ENCODE measurements around the gene DNAH8.
A peak's percentile ranks its signal among the peaks of the same experiment; 100 is the strongest.

DNAH8 gene

DNA sequence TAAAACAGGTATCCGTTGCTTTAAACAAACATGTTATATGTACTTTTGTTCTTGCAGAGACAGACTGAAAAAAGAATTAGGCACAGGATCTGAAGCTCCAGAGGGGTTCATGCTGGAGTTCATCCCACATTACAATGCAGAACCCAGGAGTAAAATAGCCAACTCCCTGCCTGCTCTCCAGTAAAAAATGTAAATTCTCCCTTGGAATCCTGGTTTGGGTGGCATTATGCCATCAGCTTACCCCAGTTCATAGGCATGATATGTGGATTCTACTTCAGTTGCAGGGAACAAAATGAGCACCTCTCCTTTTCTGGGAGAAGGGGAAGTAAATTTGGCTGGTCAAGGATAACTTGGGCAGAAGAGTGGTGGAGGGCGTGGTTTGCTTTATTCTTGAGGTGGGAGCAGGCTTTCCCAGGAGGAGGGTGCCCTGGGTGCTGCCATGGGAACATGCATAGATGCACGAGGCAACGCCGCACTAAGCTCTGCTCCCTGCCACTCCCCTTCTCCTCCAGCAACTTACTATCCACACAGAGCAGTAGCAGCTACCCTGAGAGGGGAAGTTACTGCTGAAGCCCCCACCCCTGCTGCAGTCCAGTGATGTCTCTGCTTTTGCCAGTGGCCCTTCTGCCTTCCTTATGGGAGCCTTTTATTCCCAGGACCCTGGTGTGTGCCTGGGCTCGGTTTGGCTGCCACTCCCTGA lies 261.8 kb downstream of the DNAH8 start:
- no peak for DNase-seq

DNA sequence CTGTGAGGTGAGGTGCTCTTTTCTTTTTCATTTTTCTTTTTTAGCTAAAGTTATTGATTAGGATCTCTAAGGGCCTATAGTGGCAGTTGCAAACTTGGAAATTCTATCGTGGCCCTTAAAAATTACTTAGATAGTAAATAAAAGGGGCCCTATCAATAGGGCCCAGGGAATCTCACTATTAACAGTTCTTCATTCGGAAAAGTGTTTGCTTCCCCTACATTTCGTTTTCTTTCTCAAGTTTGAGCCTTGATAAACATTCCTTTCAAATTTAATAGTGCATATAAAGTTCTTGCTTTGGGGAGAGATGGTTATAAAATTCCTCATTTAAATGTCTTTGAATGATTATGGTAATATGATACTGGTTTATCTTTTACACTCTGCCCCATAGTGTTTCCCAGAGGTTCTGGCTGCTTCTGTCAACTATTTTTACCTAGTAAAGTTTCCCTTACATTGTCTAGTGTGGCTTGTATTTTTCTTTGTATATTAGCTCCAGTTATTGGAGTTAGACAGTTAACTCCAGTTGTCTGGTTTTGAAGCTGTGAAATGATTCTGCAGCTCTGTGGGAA lies 263.1 kb downstream of the DNAH8 start:
- no peak for DNase-seq

DNA sequence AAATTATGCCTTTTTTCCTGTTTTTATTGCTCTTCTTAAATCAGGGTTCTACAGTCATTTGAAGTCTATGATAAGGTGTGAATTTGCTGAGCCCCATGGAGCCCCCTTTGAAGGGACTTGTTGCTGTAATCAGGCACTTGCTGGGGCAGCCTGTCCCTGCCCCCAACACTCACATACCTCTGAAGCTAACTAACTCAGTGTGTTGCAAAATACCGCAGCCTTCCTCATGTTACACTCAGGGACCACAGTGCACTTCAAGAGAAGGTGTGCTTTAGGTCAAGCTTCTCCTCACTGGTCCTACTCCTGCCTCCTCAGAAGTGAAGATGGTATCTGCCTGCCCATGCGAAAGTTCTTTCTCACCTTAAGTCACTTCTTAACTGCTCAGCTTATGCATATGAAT lies 267.4 kb downstream of the DNAH8 start:
- no peak for DNase-seq

DNA sequence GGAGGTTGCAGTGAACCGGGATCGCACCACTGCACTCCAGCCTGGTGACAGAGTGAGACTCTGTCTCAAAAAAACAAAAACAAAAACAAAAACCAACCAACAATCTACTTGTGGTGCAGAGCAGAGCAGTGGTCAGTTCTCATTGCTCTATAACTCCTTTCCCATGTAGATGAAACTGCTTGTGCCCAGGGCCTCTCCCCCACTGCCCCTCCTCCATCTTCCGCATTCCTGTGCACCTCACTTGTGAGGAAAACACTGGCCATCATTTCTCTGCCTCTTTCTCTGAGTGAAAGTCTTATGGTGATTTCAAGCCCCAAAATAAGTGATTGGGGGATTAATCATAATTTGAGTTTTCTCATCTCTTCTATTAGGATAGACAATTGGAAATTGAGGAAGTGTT lies 269.6 kb downstream of the DNAH8 start:
- no peak for DNase-seq

DNA sequence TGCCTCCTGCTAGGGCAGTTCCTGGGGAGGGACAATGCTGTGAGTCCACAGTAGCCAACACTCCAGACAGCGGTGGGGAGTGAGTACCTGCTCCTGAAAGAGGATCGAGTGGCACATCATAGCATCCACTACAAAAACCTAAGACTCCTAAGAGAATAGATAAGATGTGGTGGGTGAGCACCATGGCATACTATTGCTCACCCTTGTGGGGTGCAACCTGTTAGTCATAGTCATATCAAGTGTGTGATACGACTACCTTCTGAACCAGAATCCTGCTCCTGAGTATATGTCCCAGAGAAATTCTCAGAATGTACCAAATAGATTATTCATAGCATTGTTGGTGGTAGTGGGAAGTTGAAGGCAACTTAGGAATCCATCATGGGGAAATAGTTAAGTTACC lies 270.7 kb downstream of the DNAH8 start:
- DNase-seq = no peak

DNA sequence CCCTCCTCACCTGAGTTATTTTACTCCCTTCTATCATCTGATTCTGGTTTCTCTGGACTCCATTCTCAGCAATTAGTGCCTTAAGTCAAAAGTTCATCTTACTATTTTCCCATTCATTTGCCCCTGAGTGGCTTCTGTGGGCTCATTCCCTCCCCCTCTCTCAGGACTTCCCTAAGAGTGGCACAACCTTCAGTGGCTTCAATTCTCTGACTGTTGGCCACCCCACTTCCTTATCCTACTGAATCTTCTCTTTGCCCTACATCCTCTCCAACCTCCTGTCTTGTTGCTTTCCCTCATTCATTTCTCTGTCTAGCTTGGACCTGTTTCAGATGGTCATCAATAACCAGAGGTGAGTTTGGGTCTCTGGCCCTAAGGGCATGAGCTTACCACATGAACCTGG lies 272.4 kb downstream of the DNAH8 start:
- DNase-seq = no peak

DNA sequence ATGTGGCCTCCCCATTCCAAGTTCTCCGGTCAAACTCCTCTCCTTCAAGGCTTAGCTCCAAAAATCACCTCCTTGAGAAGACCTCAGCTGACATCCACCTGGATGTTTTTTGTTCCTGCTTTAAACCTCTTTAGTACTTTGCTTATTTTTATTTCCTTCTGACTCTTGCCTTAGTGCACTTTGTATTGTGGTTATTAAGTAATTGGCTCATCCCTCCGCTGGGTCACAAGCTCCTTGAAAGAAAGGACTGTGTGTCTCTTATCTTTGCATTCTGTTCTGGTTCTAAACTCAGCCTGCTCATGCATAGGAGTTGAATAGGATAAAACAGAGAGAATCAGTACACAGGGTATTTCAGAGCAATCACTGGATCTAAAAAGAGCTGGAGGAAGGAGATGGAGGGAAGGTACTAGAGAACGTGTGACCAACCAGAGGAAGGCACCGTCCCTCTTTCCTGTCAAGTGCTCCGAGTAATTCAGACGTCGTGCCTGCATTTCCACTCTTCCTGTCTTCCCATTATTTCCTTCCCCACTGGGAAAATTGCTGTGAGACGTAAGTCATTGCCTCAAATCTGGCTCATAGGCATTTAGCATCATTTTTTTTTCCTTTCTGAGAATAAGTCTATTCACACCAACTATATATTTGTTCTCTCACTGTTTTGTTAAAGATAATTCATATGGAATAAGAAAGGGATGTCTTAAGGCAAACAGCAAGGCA lies 273.8 kb downstream of the DNAH8 start:
- no peak for DNase-seq

DNA sequence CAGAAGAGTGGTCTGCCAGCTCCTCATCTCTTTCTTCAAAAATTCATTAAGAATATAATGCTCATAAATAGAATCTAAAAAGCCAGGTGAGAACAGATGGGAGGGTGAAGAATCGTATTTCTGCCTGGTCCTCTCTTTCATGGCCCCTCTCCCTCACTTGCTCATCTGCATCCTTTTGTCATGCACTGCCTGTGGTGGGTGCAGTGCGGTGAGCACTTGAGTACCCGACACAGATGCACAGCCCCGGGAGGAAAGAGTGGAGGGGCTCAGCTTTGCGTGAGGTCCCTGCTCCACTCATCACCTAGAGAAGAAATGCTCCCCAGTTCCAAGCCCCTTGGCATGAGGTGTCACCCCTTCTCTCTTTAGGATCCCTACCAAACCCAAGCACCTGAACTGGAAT lies 275.4 kb downstream of the DNAH8 start:
- no peak for DNase-seq

DNA sequence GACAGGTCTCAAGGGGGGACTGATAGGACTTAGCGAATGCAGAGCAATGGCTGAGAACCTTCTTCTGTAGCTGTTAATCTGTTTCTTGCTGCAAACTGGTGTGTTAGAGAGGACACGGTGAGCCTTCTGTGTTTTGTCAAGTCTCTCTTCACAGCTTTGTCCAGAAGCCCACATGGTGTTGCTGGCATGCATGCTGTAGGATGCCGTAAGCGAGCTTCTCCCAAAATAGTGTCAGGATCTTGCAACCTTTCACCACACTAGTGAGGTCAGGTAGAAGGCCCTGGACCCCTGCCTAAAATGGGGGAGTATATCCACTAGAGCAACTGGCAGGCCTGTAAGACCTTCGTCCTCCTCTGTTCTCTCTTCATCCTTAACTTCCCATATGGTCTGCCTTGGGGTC lies 281.6 kb downstream of the DNAH8 start:
- DNase-seq = no peak

DNA sequence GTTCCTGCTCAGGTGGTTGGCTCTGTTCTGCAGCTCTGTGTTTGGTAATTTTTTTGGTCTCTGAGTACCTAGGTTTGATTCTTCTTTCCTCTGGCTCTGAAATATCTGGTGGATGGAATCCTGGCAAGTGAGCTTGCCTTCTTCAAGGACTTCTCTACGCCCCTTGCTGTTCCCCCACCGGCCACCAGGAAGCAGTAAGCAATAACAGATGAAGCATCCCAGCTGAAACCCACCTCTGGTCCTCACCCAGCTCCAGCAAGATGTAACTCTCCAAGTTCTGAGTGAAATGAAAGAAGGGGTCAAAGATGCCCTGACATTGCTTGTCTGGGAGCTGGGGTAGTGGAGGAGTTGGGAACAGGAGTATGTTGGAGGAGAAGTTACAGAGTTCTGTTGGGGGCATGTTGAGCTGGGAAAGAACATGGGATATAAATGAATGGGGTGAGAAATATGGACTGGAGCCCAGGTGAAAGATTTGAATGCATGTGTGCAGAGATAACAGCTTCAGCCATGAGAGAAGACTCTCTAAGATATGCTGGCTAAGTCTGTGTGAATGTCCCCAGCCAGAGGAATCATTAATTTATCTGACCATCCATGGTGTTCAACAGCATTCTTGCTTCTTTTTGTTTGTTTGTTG lies 282.1 kb downstream of the DNAH8 start:
- peak; percentile 27 for DNase-seq

DNA sequence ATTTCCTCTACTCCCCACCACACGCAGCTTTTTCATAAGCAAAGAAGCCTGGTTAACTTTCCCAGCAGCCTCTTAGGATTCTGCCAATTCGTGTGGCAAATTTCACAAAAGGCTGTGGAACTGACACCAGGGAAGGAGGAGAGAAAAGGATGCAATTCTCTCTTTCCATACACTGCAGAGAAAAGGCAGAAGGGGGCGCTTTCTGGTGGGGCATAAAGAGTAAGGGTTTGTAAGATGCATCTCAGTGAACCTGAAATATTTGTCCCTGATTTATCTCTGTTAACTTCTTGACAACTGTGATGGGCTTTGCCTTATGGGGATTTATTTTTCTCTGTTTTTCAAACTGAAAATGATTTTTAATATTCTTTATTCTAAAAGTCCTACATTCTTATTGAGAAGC lies 288.0 kb downstream of the DNAH8 start:
- peak; percentile 25 for DNase-seq

DNA sequence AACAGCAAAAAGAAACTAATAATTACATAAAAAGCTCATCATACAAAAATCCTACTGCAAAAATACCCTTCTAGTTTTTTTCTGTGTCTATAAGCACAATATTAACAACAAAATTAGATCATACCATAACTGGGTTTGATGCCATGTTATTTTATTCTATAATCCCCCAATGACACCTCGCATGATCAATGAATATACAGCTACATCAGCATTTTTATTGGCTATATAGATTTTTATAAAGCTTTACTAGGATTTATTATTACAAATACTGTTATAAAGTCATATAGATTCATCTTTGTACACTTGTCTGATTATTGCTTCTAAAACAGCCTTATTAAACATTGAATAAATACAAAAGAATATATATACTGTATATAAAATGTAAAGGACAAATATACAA lies 288.4 kb downstream of the DNAH8 start:
- DNase-seq = no peak

DNA sequence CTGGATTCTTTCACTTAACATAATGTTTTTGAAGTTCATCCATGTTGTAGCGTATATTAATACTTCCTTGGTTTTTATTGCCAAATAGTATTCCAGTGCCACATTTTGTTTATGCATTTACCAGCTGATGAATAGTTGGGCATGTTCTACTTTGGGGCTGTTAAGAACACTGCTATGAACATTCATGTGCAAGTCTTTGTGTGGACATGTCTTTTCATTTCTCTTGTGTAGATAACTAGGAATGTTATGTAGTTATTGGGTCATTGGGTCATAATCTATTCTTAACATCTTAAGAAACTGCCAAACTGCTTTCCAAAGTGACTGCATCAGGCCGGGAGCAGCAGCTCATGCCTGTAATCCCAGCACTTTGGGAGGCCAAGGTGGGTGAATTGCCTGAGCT lies 289.7 kb downstream of the DNAH8 start:
- DNase-seq = no peak

DNA sequence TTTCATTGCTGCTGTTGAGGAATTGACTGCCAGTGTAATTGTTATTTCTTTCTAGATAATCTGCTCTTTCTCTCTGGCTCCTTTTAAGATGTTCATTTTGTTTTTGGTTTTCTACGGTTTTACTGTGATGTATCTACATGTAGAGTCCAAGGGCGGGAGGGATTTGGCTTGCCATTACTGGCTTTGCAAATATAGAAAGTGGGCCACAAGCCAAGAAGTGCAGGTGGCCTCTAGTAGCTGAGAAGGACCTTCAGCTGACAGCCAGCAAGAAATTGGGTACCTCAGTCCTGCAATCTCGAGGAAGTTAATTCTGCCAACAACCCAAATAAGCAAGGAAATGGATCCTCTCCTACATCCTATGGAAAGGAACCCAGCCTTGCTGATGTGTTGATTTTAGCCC lies 290.7 kb downstream of the DNAH8 start:
- no peak for DNase-seq

DNA sequence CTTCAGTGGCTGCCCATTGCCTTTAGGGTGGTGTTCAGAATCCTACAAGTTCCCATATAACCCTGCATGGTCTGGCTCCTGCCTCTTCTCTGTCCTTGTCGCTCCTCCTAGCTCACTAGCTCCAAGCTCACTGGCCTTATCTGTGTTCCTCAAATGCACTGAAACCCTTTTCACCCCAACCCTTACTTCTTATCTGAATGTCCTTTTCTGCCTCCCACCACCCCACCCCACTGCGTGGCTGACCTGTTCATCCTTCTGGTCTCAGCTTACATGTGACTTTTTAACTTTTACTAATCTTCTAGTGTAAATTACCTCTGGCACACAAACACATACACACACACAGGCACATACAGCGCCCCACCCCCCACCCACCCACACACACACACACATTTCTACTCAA lies 292.5 kb downstream of the DNAH8 start:
- no peak for DNase-seq

DNA sequence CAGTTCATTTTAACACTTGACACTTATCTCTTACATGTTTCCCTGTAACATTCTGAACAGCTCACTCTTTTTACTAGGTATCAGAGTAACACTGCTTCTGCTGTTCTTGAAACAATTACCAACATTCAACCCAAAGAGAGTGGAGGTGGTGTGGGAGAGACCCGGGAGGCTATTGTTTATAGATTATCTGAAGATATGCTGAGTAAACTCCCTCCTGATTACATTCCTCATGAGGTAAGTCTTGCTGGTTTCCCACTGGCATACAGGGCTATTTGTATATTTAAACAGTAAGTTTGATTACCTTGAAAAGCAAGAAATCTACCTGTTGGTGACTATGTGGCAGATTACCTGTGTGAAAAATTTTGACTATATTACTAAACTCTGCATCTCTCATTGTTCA lies 293.6 kb downstream of the DNAH8 start:
- DNase-seq = no peak

DNA sequence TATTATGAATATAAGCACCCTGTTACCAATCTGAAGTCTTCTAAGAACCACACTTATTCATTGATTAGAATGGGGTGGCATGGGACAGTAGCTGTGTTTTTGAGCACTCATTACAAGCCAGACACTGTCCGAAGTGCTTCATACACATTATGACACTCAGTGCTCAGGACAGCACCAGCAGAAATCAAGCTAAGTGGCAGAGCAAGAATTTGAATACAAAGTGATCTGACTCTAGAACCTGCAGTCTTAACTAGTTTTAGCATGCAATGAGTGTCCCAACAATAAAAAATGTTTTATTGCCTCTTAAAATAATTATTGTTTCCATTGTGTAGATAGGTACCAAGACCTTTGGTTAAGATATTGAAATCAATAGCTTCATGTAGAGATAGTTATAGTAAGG lies 294.4 kb downstream of the DNAH8 start:
- no peak for DNase-seq

DNA sequence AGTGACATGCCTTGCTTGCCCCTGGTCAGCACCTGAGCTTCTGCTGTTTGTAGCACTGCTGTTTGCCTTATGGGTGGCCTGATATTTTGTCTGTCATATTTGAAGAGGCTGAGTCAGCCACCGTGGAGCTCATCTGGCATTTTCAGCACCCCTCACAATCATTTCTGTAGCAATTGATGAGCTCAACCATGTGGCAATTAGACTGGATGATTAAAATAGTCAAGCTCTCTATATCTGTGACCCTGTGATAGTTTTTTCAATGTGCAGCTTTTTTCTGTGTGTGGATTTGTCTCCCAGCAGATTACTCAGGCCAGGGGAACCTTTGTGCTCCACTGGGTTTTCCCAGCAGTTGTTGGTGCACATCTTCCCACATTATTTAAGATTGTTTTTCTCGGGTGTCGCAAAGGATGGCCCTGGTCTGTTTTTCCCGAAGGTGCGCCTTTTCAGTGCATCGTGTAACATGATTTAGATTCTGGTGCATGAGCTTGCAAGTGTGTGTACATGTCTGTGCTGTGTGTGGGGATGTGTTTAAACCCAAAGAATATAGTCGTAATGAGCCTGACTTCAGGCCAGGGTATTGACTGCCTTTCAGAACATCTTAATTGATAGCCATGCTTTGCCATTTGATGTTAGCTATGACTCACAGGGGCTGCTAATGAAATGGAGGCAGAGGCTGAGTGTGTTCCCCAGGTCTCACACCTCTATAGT lies 301.9 kb downstream of the DNAH8 start:
- DNase-seq = peak; percentile 8

DNA sequence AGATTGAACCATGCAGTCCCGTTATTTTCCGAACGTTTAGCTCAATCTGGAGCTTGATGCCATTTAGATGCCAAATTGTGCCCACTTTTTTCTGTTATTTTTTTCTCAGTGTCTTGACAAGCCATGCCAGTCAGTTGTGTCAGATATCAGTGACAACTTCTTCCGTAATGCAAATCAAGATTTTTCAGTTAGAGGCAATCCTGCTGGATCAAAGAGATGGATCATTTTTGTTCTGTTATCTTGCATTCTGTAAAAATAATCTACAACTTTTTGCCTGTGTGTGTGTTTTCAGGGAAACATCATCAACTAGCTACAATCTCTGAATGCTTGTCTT lies 302.4 kb downstream of the DNAH8 start:
- DNase-seq = no peak

DNA sequence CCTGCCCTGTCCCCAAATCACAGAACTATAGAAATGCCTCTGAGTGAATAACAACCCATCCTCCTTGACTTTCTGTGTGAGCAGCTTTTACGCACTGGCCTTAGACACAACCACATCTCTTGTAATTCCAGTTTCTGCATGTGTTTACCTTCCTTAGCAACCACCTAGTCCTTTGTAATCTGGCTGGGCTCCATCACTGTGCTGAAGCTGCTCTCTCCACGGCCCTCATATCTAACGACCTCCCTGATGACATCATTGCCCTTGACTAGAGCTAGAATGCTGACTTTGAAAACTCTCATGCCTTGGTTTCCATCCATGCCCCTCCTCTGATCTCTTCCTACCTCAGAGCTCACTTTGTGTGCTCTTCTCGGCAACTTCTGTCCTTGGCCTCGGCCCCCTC lies 303.0 kb downstream of the DNAH8 start:
- no peak for DNase-seq

DNA sequence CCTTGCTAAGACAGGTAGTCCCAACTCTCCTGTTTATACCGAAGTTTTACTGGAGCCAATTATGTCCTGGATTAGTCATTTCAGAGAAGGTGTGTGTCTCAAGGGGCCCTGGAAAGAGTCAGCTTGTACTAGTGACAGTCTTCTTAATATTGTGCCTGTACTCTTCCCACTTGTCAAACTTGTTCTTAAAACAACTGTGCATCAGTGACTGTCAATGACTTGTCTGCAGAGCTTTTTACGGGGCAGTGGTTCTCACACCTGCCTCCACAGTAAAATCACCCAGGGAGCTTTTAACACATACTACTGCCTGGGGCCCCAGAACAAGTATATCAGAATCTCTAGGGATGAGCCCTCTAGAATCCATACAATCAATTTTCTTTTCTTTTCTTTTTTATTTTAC lies 305.0 kb downstream of the DNAH8 start:
- DNase-seq = no peak

DNA sequence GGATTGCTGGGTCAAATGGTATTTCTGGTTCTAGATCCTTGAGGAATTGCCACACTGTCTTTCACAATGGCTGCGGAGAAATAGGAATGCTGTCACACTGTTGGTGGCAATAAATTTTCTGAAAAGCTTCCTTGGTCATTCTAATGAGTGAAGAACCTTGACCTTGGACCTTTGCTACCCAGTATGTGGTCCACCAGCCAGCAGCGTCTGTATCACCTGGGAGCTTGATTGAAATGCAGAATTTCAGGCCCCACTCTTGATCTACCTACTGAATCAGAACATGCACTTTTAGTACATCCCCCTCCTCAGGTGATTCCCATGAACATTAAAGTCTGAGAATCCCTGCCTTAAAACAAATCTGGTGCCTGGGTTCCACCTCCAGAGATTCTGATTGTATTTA lies 305.9 kb downstream of the DNAH8 start:
- DNase-seq = no peak

DNA sequence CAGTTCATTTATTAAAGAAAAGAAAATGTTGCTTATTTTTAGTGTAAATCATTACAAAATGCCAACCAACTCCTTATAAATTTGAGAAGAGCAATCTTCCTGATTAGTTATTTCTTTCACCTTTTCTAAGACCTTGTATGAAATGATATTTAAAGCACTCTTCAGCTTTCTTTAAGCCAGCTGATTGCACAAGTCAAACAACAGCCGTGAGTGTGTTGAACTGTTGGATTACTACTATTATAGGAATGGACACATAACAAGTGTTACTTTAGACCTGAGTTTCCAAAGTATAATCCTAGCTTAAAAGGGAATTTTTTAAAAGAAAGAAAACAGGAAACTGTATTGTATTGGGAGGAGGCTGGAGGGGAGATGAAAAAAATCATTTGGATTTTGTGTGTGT lies 306.7 kb downstream of the DNAH8 start:
- DNase-seq = no peak

DNA sequence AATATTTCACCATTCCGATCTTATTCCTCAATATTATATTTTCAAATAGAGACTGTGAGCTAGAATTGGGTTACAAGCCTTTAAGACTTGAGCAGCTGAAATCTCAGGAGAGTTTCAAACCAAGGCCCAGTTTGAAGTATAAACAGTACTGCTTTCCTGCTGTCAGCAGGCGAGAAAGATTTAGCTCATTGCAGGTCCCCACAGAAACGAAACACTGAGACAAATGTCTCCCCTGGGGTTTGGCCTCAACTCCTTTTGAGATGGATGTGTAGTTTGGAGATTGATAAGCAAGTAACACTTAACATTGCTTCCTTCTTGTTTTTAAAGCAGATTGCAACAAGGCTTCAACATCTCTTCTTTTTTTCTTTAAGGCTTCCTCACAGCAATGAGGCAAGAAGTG lies 311.1 kb downstream of the DNAH8 start:
- DNase-seq = no peak

Data from activated CD4-positive, alpha-beta T cell treated with anti-CD3 and anti-CD28 coated beads, Interleukin-2, Interleukin-6, amounts not matched to agents 100 ng/mL and 50 ng/mL, durations not matched to agents 16 hours and 8 hours (primary cell).